H1 (cell line): ENCODE results near the gene PPCDC. TPM values are rescaled to one million over a fixed set of nuclear protein-coding genes. Genes with fewer than 3 reads are reported as not detected.

Experiments
- CTCF ChIA-PET: fragments of 300-600 bp; sonication (Branson Sonifier 250); formaldehyde crosslinking; loops from one replicate; lab custom pipeline; 2021; ENCODE audit not compliant: partially characterized antibody; lab: Charles Lee
- POLR2A ChIA-PET: fragments of 300-600 bp; sonication (Branson Sonifier 250); formaldehyde crosslinking; loops from one replicate; lab custom pipeline; 2021; ENCODE audit warnings: inconsistent platforms; ENCODE audit not compliant: partially characterized antibody; lab: Charles Lee
- DNase-seq, 2 experiments: peaks; one replicate each; pipeline versions ENCODE4 v3.0.0 to v3.0.0-alpha.2; 2010 to 2022; ENCODE audit warnings: low spot score in 2 of 2, low read depth in 1 of 2, mixed read lengths in 1 of 2
- FAIRE-seq: peaks from 2 replicates; lab custom pipeline; 2011; peaks lifted over from hg19 to GRCh38; lab: Jason Lieb, UNC
- H2AFZ ChIP-seq: 2 replicates; pipeline ENCODE4 v1.8.1; 2012; ENCODE audit warnings: low read length, inconsistent platforms
- H2AK5ac ChIP-seq: 2 replicates; pipeline ENCODE4 v1.6.1; 2013; ENCODE audit warnings: low read depth, low read length
- H2BK120ac ChIP-seq: replicated peaks from 2 replicates; pipeline ENCODE3; 2013; ENCODE audit warnings: low read depth, low read length, inconsistent platforms
- H2BK12ac ChIP-seq: 2 replicates; pipeline ENCODE4 v1.6.1; 2013; ENCODE audit warnings: low read depth, low read length
- H2BK15ac ChIP-seq: 2 replicates; pipeline ENCODE4 v1.6.1; 2013; ENCODE audit warnings: low read length
- H2BK20ac ChIP-seq: 2 replicates; pipeline ENCODE4 v1.6.1; 2013; ENCODE audit warnings: low read length
- H2BK5ac ChIP-seq: 2 replicates; pipeline ENCODE4 v1.6.1; 2013; ENCODE audit warnings: low read depth, low read length
- H3K14ac ChIP-seq: 2 replicates; pipeline ENCODE4 v1.6.1; 2013; ENCODE audit warnings: inconsistent platforms; ENCODE audit not compliant: insufficient read length
- H3K18ac ChIP-seq: 2 replicates; pipeline ENCODE4 v1.6.1; 2013; ENCODE audit warnings: low read length; ENCODE audit errors: extremely low read depth
- H3K23ac ChIP-seq: 2 replicates; pipeline ENCODE4 v1.6.1; 2013; ENCODE audit warnings: inconsistent platforms; ENCODE audit not compliant: insufficient read length
- H3K23me2 ChIP-seq: 2 replicates; pipeline ENCODE4 v1.6.1; 2013; ENCODE audit warnings: low read depth, low read length
- H3K27ac ChIP-seq: 2 replicates; pipeline ENCODE4 v1.6.1; 2011; ENCODE audit warnings: low read depth, low read length, inconsistent platforms
- H3K27me3 ChIP-seq, 4 experiments: replicated peaks in 1 of 4; 1 replicate in 1 of 4; 2 replicates in 3 of 4; pipeline versions ENCODE4 v1.6.1 to v1.8.1; 2011 to 2013; ENCODE audit warnings: low read length in 3 of 4, mild to moderate bottlenecking in 3 of 4, inconsistent platforms in 2 of 4, mixed read lengths in 2 of 4, moderate library complexity in 1 of 4; ENCODE audit not compliant: control insufficient read depth in 3 of 4, insufficient read depth in 3 of 4; ENCODE audit errors: extremely low read depth in 1 of 4
- H3K36me3 ChIP-seq, 4 experiments: 2 replicates each; pipeline versions ENCODE4 v1.6.1 to v1.8.1; 2011 to 2013; ENCODE audit warnings: mild to moderate bottlenecking in 4 of 4, low read length in 3 of 4, moderate library complexity in 2 of 4, control low read depth in 1 of 4, inconsistent platforms in 1 of 4; ENCODE audit not compliant: insufficient read depth in 4 of 4, control insufficient read depth in 2 of 4
- H3K4ac ChIP-seq: replicated peaks from 2 replicates; pipeline ENCODE3; 2013; ENCODE audit warnings: low read length, low read depth, mixed read lengths, inconsistent platforms; ENCODE audit not compliant: insufficient read length
- H3K4me1 ChIP-seq, 4 experiments: replicated peaks in 1 of 4; 1 replicate in 1 of 4; 2 replicates in 3 of 4; pipeline versions ENCODE4 v1.6.1 to v1.8.1; 2011 to 2013; ENCODE audit warnings: low read length in 3 of 4, inconsistent platforms in 2 of 4, mixed read lengths in 1 of 4; ENCODE audit not compliant: insufficient read depth in 4 of 4, control insufficient read depth in 3 of 4
- H3K4me2 ChIP-seq, 2 experiments: 2 replicates each; pipeline versions ENCODE4 v1.6.1 to v1.8.1; 2011 to 2013; ENCODE audit warnings: low read depth in 2 of 2, low read length in 2 of 2, control low read depth in 1 of 2, inconsistent platforms in 1 of 2, mild to moderate bottlenecking in 1 of 2; ENCODE audit not compliant: insufficient read depth in 1 of 2
- H3K4me3 ChIP-seq, 4 experiments: fragments of 200-600, 300-600 bp in 1 of 4; sonication (generic), shearing (Covaris generic), sonication (Bioruptor Twin) in 1 of 4; 2 replicates each; pipeline versions ENCODE4 v1.5.1 to v1.8.1; 2011 to 2016; ENCODE audit warnings: low read length in 4 of 4, low read depth in 3 of 4, control low read depth in 2 of 4, inconsistent platforms in 2 of 4, mild to moderate bottlenecking in 2 of 4, mixed read lengths in 1 of 4, moderate library complexity in 1 of 4; ENCODE audit not compliant: insufficient read depth in 2 of 4; ENCODE audit errors: extremely low read depth in 1 of 4
- H3K56ac ChIP-seq: replicated peaks from 2 replicates; pipeline ENCODE3; 2013; ENCODE audit warnings: low read depth, mild to moderate bottlenecking, mixed read lengths, low read length, inconsistent platforms; ENCODE audit not compliant: insufficient read length
- H3K79me1 ChIP-seq: 2 replicates; pipeline ENCODE4 v1.6.1; 2013; ENCODE audit warnings: low read depth, low read length, control low read depth
- H3K79me2 ChIP-seq, 2 experiments: 2 replicates each; pipeline versions ENCODE4 v1.6.1 to v1.8.1; 2012 to 2013; ENCODE audit warnings: low read length in 2 of 2, mild to moderate bottlenecking in 2 of 2, inconsistent platforms in 1 of 2; ENCODE audit not compliant: insufficient read depth in 2 of 2, control insufficient read depth in 1 of 2
- H3K9ac ChIP-seq, 4 experiments: replicated peaks in 1 of 4; 1 replicate in 1 of 4; 2 replicates in 3 of 4; pipeline versions ENCODE4 v1.6.1 to v1.8.1; 2011 to 2013; ENCODE audit warnings: low read depth in 3 of 4, low read length in 3 of 4, control low read depth in 2 of 4, mild to moderate bottlenecking in 2 of 4, moderate library complexity in 2 of 4, inconsistent platforms in 1 of 4; ENCODE audit errors: extremely low read depth in 1 of 4
- H3K9me3 ChIP-seq, 2 experiments: 2 replicates each; pipeline versions ENCODE4 v1.6.1 to v1.8.1; 2012 to 2013; ENCODE audit warnings: mild to moderate bottlenecking in 2 of 2, moderate library complexity in 2 of 2, control low read depth in 1 of 2, inconsistent platforms in 1 of 2, low read depth in 1 of 2, low read length in 1 of 2, mixed read lengths in 1 of 2; ENCODE audit not compliant: insufficient read depth in 2 of 2
- H4K20me1 ChIP-seq, 2 experiments: replicated peaks in 1 of 2; 2 replicates each; pipeline versions ENCODE3 to v1.8.1; 2011 to 2013; ENCODE audit warnings: inconsistent platforms in 2 of 2, low read length in 2 of 2, mild to moderate bottlenecking in 1 of 2; ENCODE audit not compliant: insufficient read depth in 2 of 2, control insufficient read depth in 1 of 2
- H4K5ac ChIP-seq: 2 replicates; pipeline ENCODE4 v1.6.1; 2013; ENCODE audit warnings: low read length, low read depth, mixed read lengths, inconsistent platforms; ENCODE audit not compliant: insufficient read length
- H4K8ac ChIP-seq: 2 replicates; pipeline ENCODE4 v1.8.0; 2013; ENCODE audit warnings: mild to moderate bottlenecking, moderate library complexity, low read length, inconsistent platforms; ENCODE audit not compliant: insufficient read depth; ENCODE audit errors: extremely low read depth
- H4K91ac ChIP-seq: replicated peaks from 2 replicates; pipeline ENCODE3; 2013; ENCODE audit warnings: low read length, mixed read lengths, inconsistent platforms; ENCODE audit not compliant: insufficient read length
- CTCF ChIP-seq, 3 experiments: IDR thresholded peaks; 1 replicate in 2 of 3; 2 replicates in 1 of 3; pipeline versions ENCODE4 v1.5.1 to v1.6.1; 2011; ENCODE audit warnings: low read length in 3 of 3, mild to moderate bottlenecking in 3 of 3, inconsistent platforms in 2 of 3, low read depth in 1 of 3, moderate library complexity in 1 of 3; ENCODE audit not compliant: insufficient read depth in 1 of 3; ENCODE audit errors: control extremely low read depth in 1 of 3
- EZH2 ChIP-seq: fragments of 200-600 bp; sonication (generic); IDR thresholded peaks from 2 replicates; pipeline ENCODE4 v1.7.1; 2012; ENCODE audit warnings: low read depth, mild to moderate bottlenecking, moderate library complexity, low read length, inconsistent platforms; ENCODE audit not compliant: severe bottlenecking
- GABPA ChIP-seq: IDR thresholded peaks from 2 replicates; pipeline ENCODE4 v1.6.1; 2011; ENCODE audit warnings: mild to moderate bottlenecking, low read length, moderate library complexity, borderline replicate concordance; ENCODE audit not compliant: insufficient read depth
- PHF8 ChIP-seq: fragments of 200-600 bp; sonication (generic); conservative IDR thresholded peaks from 2 replicates; pipeline ENCODE4 v1.7.1; 2012; ENCODE audit warnings: low read depth, mild to moderate bottlenecking, inconsistent platforms, low read length, moderate library complexity
- SIN3A ChIP-seq, 2 experiments: IDR thresholded peaks in 1 of 2; conservative IDR thresholded peaks in 1 of 2; 2 replicates each; pipeline ENCODE4 v1.6.1; 2011 to 2012; ENCODE audit warnings: low read length in 2 of 2, improper control_type of control experiment in 1 of 2, low read depth in 1 of 2, mild to moderate bottlenecking in 1 of 2
- YY1 ChIP-seq: IDR thresholded peaks from 2 replicates; pipeline ENCODE4 v1.6.1; 2011; ENCODE audit warnings: low read depth, mild to moderate bottlenecking, low read length
- WGBS, 2 experiments: shearing (Covaris generic) in 1 of 2; methylation state at CpG; one replicate each; pipeline versions ENCODE4 v1.1.6 to v1.1.7; 2013 to 2015; ENCODE audit warnings: low lambda C conversion rate in 2 of 2, mixed read lengths in 2 of 2, inconsistent platforms in 1 of 2, low coverage in 1 of 2, missing lambda C conversion rate in 1 of 2; ENCODE audit not compliant: insufficient replicate concordance in 2 of 2, insufficient coverage in 1 of 2, insufficient read length in 1 of 2; ENCODE audit errors: extremely low coverage in 1 of 2, missing lambda C conversion rate in 1 of 2; 5-methylcytosine and 5-hydroxymethylcytosine counted together
- polyA plus RNA-seq, 7 experiments: library from polyadenylated mRNA; depleted of rRNA in 3 of 7; stranded (reverse) in 5 of 7; unstranded in 2 of 7; fragments of >200 nt in 5 of 7; fragments of 200-250 nt in 2 of 7; gene quantifications; 1 replicate in 5 of 7; 2 replicates in 1 of 7; 4 replicates in 1 of 7; pipeline versions ENCODE4 v1.2.1 to v1.2.3, GENCODE V29; 2011 to 2013; ENCODE audit warnings: missing spikeins in 2 of 7, mixed read lengths in 2 of 7
- total RNA-seq: library from RNA; stranded (reverse); fragmentation: NEBNext Ultra II Directional; extraction: Animal tissue kit (Norgen Biotek cat#: 25700); gene quantifications from 2 replicates; pipeline ENCODE4 v1.2.1, GENCODE V29; 2021

Gene PPCDC
- total and polyA plus RNA-seq, 2 of the 8 experiments (the other 6 are each of a cell fraction or from before 2014, with no cell fraction given): 11.3 to 29.7 TPM

- Histone ChIP-seq H4K5ac (peak overlapping the region; percentile 78), H2BK5ac (peak overlapping the region; percentile 44; the same call in 1 of the 2 replicates), H3K27ac (no peak overlapping the region), H3K56ac (peak overlapping the region; percentile 70), H3K23ac (no peak overlapping the region), H2BK15ac (0 out of 2 replicates have a peak overlapping the region, but pooled peaks have one; percentile 95), H3K79me2 (peaks cover 0 to 9% of the 10 kb centered on the region in 2 experiments; a peak in 1 of 4 replicates), H3K27me3 (peaks cover 0 to 3% (median 0%) of the 10 kb centered on the region in 4 experiments; a peak in 3 of 7 replicates), H3K14ac (no peak overlapping the region), H2BK120ac (no peak overlapping the region), H4K20me1 (peaks cover 0 to 4% of the 10 kb centered on the region in 2 experiments), H3K18ac (peak overlapping the region; percentile 93), H3K4me3 (peak overlapping the region; percentile 87 to 97 (median 90)), H3K36me3 (no peaks in the 10 kb centered on the region), H3K4me1 (peaks cover 0 to 7% (median 4%) of the 10 kb centered on the region in 4 experiments; a peak in 6 of 7 replicates), H4K91ac (peak overlapping the region; percentile 62), H2AFZ (0 out of 2 replicates have a peak overlapping the region, but pooled peaks have one; percentile 12), H3K4me2 (peak overlapping the region; percentile 92 to 99), H3K9ac (peak overlapping the region; percentile 62 to 86 (median 73)), H2BK12ac (0 out of 2 replicates have a peak overlapping the region, but pooled peaks have one; percentile 23), H3K4ac (no peak overlapping the region), H3K79me1 (no peaks in the 10 kb centered on the region; the same call in 1 of the 2 replicates), H3K9me3 (no peaks in the 10 kb centered on the region), H2BK20ac (no peak overlapping the region), H3K23me2 (peaks cover 9% of the 10 kb centered on the region), H4K8ac (peak overlapping the region; percentile 94), H2AK5ac (no peak overlapping the region)
- 7% methylated on average over 40 of the region's 42 CpGs; no CpG with 5 or more reads in 1 of the 2 experiments for WGBS, 2 experiments
- CTCF ChIA-PET: interaction anchor here (0.6 to 2.2 kb wide), 15 partner anchors 8 to 312 kb away, joined by 3 to 8 read pairs (median 3); partner anchors contain the start of gene C15orf39
- peak in 1 of 2 experiments; percentile 71 for DNase-seq
- POLR2A ChIA-PET: interaction anchor here (0.7 to 2.2 kb wide), 16 partner anchors 9 to 236 kb away, joined by 3 to 10 read pairs (median 4); partner anchors contain the start of genes COX5A and RPP25
- peak; percentile 24 for FAIRE-seq
- TF ChIP-seq SIN3A (conservative IDR thresholded peaks at IDR 0.05 in 1 of 2, IDR thresholded peaks at IDR 0.05 in 1 of 2; ENCODE audit: low read depth in 1 of 2, low read length in 2 of 2): peak in 1 of 2 experiments; percentile 22; a peak in 1 of 4 replicates
- no peak for TF ChIP-seq CTCF (IDR thresholded peaks at IDR 0.05; ENCODE audit: control extremely low read depth in 1 of 3, insufficient read depth in 1 of 3, low read depth in 1 of 3, low read length in 3 of 3)
- peak; percentile 14; the same call in 1 of the 2 replicates for TF ChIP-seq PHF8
- no peak for TF ChIP-seq EZH2
- peak; percentile 40; the same call in 1 of the 2 replicates for TF ChIP-seq YY1
- TF ChIP-seq GABPA: no peak
These were observed 27.3 kb upstream of the PPCDC start for GRCh38 chr15:74995779-74996765.
